EH (cell line): Measurements from ENCODE around the gene VARS1.
A peak's percentile ranks its signal among the peaks of the same experiment; 100 is the strongest.

ENCODE experiments used
- DNase-seq: peaks from one replicate; pipeline ENCODE4 v3.0.0-alpha.2; 2015; ENCODE audit warnings: low read depth

VARS1 gene

GRCh38 chr6:31771992-31772358, 23.6 kb downstream of the VARS1 start:
- DNase-seq: peak; percentile 50

- DNase-seq: no peak
Measured at GRCh38 chr6:31770860-31771259, 24.7 kb downstream of the VARS1 start.

- DNase-seq: peak; percentile 66
Measured at GRCh38 chr6:31769684-31770371, 25.7 kb downstream of the VARS1 start.

- no peak for DNase-seq
Measured at GRCh38 chr6:31768363-31769257, 26.9 kb downstream of the VARS1 start.

GRCh38 chr6:31767096-31767645, 28.4 kb downstream of the VARS1 start:
- no peak for DNase-seq

GRCh38 chr6:31765910-31766794, 29.4 kb downstream of the VARS1 start:
- DNase-seq: peak; percentile 40

GRCh38 chr6:31765559-31765909, 30.0 kb downstream of the VARS1 start:
- no peak for DNase-seq

GRCh38 chr6:31764198-31764597, 31.4 kb downstream of the VARS1 start:
- no peak for DNase-seq

GRCh38 chr6:31763619-31763940, 32.0 kb downstream of the VARS1 start:
- peak; percentile 86 for DNase-seq

GRCh38 chr6:31762878-31763618, 32.5 kb downstream of the VARS1 start:
- no peak for DNase-seq

- DNase-seq: no peak
Measured at GRCh38 chr6:31762356-31762755, 33.2 kb downstream of the VARS1 start, which contains the start of gene SAPCD1. Gene SAPCD1, plus strand, starts transcription at chr6:31762656. Its CDS starts 399 bp downstream, at chr6:31763055.

GRCh38 chr6:31761343-31761742, 34.2 kb downstream of the VARS1 start:
- DNase-seq: no peak

- DNase-seq: no peak
Measured at GRCh38 chr6:31760790-31761189, 34.8 kb downstream of the VARS1 start.

GRCh38 chr6:31758281-31758680, 37.3 kb downstream of the VARS1 start:
- DNase-seq: no peak

- peak; percentile 77 for DNase-seq
Measured at GRCh38 chr6:31752739-31753319, 42.7 kb downstream of the VARS1 start.

GRCh38 chr6:31750411-31751022, 45.0 kb downstream of the VARS1 start:
- DNase-seq: peak; percentile 67

GRCh38 chr6:31749301-31750036, 46.1 kb downstream of the VARS1 start:
- no peak for DNase-seq
